ENCODE data around the gene TYRO3.

The TYRO3 gene

GRCh38 chr15:41610048-41610447, 51.0 kb downstream of the TYRO3 start:
- no peak for DNase-seq

GRCh38 chr15:41620536-41621199, 61.7 kb downstream of the TYRO3 start:
- DNase-seq, result no peak

- DNase-seq, result peak; percentile 87
These were observed 62.5 kb downstream of the TYRO3 start for GRCh38 chr15:41621200-41622193.

GRCh38 chr15:41622901-41623300, 63.9 kb downstream of the TYRO3 start:
- DNase-seq, result no peak

GRCh38 chr15:41627203-41627602, 68.2 kb downstream of the TYRO3 start:
- no peak for DNase-seq

GRCh38 chr15:41629463-41629862, 70.5 kb downstream of the TYRO3 start:
- DNase-seq, result no peak

GRCh38 chr15:41629883-41630282, 70.9 kb downstream of the TYRO3 start:
- DNase-seq, result no peak

GRCh38 chr15:41630616-41631217, 71.7 kb downstream of the TYRO3 start:
- no peak for DNase-seq

GRCh38 chr15:41631880-41632470, 73.0 kb downstream of the TYRO3 start:
- DNase-seq, result no peak

All from CD4-positive, alpha-beta T cell treated with Interleukin-21 for 1 hour (primary cell).